ENCODE measurements around the gene MED12. TPM values are rescaled to one million over a fixed set of nuclear protein-coding genes. Genes with fewer than 3 reads are reported as not detected.
A peak's percentile ranks its signal among the peaks of the same experiment; 100 is the strongest.

MED12 gene
- 10 to 100 TPM; 45.9 to 62.2 TPM for total RNA-seq

GRCh38 chrX:71118032-71118984, at the start of gene MED12:
TSS of gene MED12 (plus strand) at chrX:71118596. CDS start at chrX:71118755, 159 bp downstream.
- no peaks in the 10 kb centered on the region for H3K27me3 Mint-ChIP-seq
- peaks cover 30% of the 10 kb centered on the region for H3K4me1 Mint-ChIP-seq
- peak; percentile 89 for DNase-seq
- peaks cover 21% of the 10 kb centered on the region for H3K36me3 Mint-ChIP-seq
- peak within 1 kb of the TSS; percentile 76 for H3K4me3 Mint-ChIP-seq
- peak; percentile 97 for ATAC-seq
- peak within 1 kb of the TSS; percentile 85 for H3K27ac Mint-ChIP-seq
- no peaks in the 10 kb centered on the region for H3K9me3 Mint-ChIP-seq (ENCODE audit: low read depth)
- CTCF ChIA-PET, result interaction anchor here (1.1 to 2.0 kb wide), 6 partner anchors 10 to 148 kb away, joined by 3 to 5 read pairs (median 4); no protein-coding TSS in a partner anchor

- no peak for ATAC-seq
- no peak overlapping the region for H3K27ac Mint-ChIP-seq
- no peak overlapping the region for H3K4me3 Mint-ChIP-seq
- CTCF ChIA-PET, result no interaction called here
- H3K27me3 Mint-ChIP-seq, result peaks cover 14% of the 10 kb centered on the region
- H3K9me3 Mint-ChIP-seq (ENCODE audit: low read depth), result no peaks in the 10 kb centered on the region
- peaks cover 17% of the 10 kb centered on the region for H3K4me1 Mint-ChIP-seq
- no peak for DNase-seq
- H3K36me3 Mint-ChIP-seq, result no peaks in the 10 kb centered on the region
Measured at GRCh38 chrX:71070531-71070930, 47.9 kb upstream of the MED12 start.

- H3K4me3 Mint-ChIP-seq, result no peak overlapping the region
- DNase-seq, result no peak
- CTCF ChIA-PET, result no interaction called here
- no peak for ATAC-seq
- no peaks in the 10 kb centered on the region for H3K36me3 Mint-ChIP-seq
- H3K27me3 Mint-ChIP-seq, result peaks cover 3% of the 10 kb centered on the region
- no peaks in the 10 kb centered on the region for H3K9me3 Mint-ChIP-seq (ENCODE audit: low read depth)
- no peak overlapping the region for H3K27ac Mint-ChIP-seq
- H3K4me1 Mint-ChIP-seq, result peaks cover 3% of the 10 kb centered on the region
Measured at GRCh38 chrX:71081330-71082123, 36.9 kb upstream of the MED12 start.

GRCh38 chrX:71082124-71082647, 36.2 kb upstream of the MED12 start:
- no peaks in the 10 kb centered on the region for H3K36me3 Mint-ChIP-seq
- DNase-seq (no peak), ATAC-seq (no peak)
- peaks cover 3% of the 10 kb centered on the region for H3K4me1 Mint-ChIP-seq
- no peaks in the 10 kb centered on the region for H3K9me3 Mint-ChIP-seq (ENCODE audit: low read depth)
- no peak overlapping the region for H3K4me3 Mint-ChIP-seq
- CTCF ChIA-PET, result no interaction called here
- H3K27me3 Mint-ChIP-seq, result no peaks in the 10 kb centered on the region
- no peak overlapping the region for H3K27ac Mint-ChIP-seq

- Mint-ChIP-seq H3K4me1 (peaks cover 3% of the 10 kb centered on the region), H3K9me3 (ENCODE audit: low read depth) (no peaks in the 10 kb centered on the region), H3K4me3 (no peak overlapping the region), H3K36me3 (no peaks in the 10 kb centered on the region), H3K27me3 (no peaks in the 10 kb centered on the region), H3K27ac (no peak overlapping the region)
- no peak for DNase-seq
- CTCF ChIA-PET, result no interaction called here
- no peak for ATAC-seq
Measured at GRCh38 chrX:71082822-71083221, 35.6 kb upstream of the MED12 start.

GRCh38 chrX:71085900-71086299, 32.5 kb upstream of the MED12 start:
- no peaks in the 10 kb centered on the region for H3K9me3 Mint-ChIP-seq (ENCODE audit: low read depth)
- H3K27me3 Mint-ChIP-seq, result no peaks in the 10 kb centered on the region
- peaks cover 3% of the 10 kb centered on the region for H3K4me1 Mint-ChIP-seq
- CTCF ChIA-PET, result no interaction called here
- DNase-seq (no peak), ATAC-seq (no peak)
- no peak overlapping the region for H3K4me3 Mint-ChIP-seq
- H3K36me3 Mint-ChIP-seq, result no peaks in the 10 kb centered on the region
- H3K27ac Mint-ChIP-seq, result no peak overlapping the region

GRCh38 chrX:71091263-71091662, 27.1 kb upstream of the MED12 start:
- ATAC-seq, result no peak
- DNase-seq, result no peak
- no peak overlapping the region for H3K4me3 Mint-ChIP-seq
- no peaks in the 10 kb centered on the region for H3K9me3 Mint-ChIP-seq (ENCODE audit: low read depth)
- peaks cover 12% of the 10 kb centered on the region for H3K4me1 Mint-ChIP-seq
- no peaks in the 10 kb centered on the region for H3K27me3 Mint-ChIP-seq
- CTCF ChIA-PET, result no interaction called here
- no peaks in the 10 kb centered on the region for H3K36me3 Mint-ChIP-seq
- no peak overlapping the region for H3K27ac Mint-ChIP-seq

GRCh38 chrX:71095033-71095432, 23.4 kb upstream of the MED12 start:
- peak overlapping the region; percentile 81 for H3K27ac Mint-ChIP-seq
- ATAC-seq (no peak), DNase-seq (no peak)
- H3K9me3 Mint-ChIP-seq (ENCODE audit: low read depth), result no peaks in the 10 kb centered on the region
- H3K27me3 Mint-ChIP-seq, result no peaks in the 10 kb centered on the region
- H3K4me1 Mint-ChIP-seq, result peaks cover 29% of the 10 kb centered on the region
- CTCF ChIA-PET, result interaction anchor here (0.6 kb wide), 1 partner anchor 34 kb away, joined by 3 read pairs; no protein-coding TSS in a partner anchor
- H3K4me3 Mint-ChIP-seq, result peak overlapping the region; percentile 84
- no peaks in the 10 kb centered on the region for H3K36me3 Mint-ChIP-seq

GRCh38 chrX:71095555-71095980, 22.8 kb upstream of the MED12 start, which contains the start of gene FOXO4:
TSS of gene FOXO4 (plus strand) at chrX:71095851. CDS start at chrX:71096529, 678 bp downstream.
- no peaks in the 10 kb centered on the region for H3K9me3 Mint-ChIP-seq (ENCODE audit: low read depth)
- peak within 1 kb of the TSS; percentile 84 for H3K4me3 Mint-ChIP-seq
- peak; percentile 92 for ATAC-seq
- peaks cover 31% of the 10 kb centered on the region for H3K4me1 Mint-ChIP-seq
- CTCF ChIA-PET, result interaction anchor here (0.6 to 1.7 kb wide), 4 partner anchors 33 to 82 kb away, joined by 3 to 7 read pairs (median 4); no protein-coding TSS in a partner anchor
- DNase-seq, result peak; percentile 94
- H3K27me3 Mint-ChIP-seq, result no peaks in the 10 kb centered on the region
- H3K36me3 Mint-ChIP-seq, result no peaks in the 10 kb centered on the region
- peak within 1 kb of the TSS; percentile 81 for H3K27ac Mint-ChIP-seq

GRCh38 chrX:71095981-71096759, 22.2 kb upstream of the MED12 start:
- ATAC-seq, result peak; percentile 54
- CTCF ChIA-PET, result interaction anchor here (0.8 to 1.7 kb wide), 4 partner anchors 22 to 81 kb away, joined by 3 to 7 read pairs (median 4); partner anchors contain the start of gene MED12

GRCh38 chrX:71096760-71097032, 21.7 kb upstream of the MED12 start:
- no peak for DNase-seq
- no peaks in the 10 kb centered on the region for H3K9me3 Mint-ChIP-seq (ENCODE audit: low read depth)
- H3K36me3 Mint-ChIP-seq, result no peaks in the 10 kb centered on the region
- peak overlapping the region; percentile 84 for H3K4me3 Mint-ChIP-seq
- no peak overlapping the region for H3K27ac Mint-ChIP-seq
- H3K27me3 Mint-ChIP-seq, result no peaks in the 10 kb centered on the region
- H3K4me1 Mint-ChIP-seq, result peaks cover 37% of the 10 kb centered on the region
- ATAC-seq, result no peak
- CTCF ChIA-PET, result interaction anchor here (0.8 to 1.7 kb wide), 4 partner anchors 22 to 35 kb away, joined by 3 to 7 read pairs (median 4); partner anchors contain the start of gene MED12

More at GRCh38 chrX:71095981-71096759, 22.2 kb upstream of the MED12 start:
- Mint-ChIP-seq H3K4me3 (peak overlapping the region; percentile 84), H3K4me1 (peaks cover 33% of the 10 kb centered on the region), H3K27me3 (no peaks in the 10 kb centered on the region), H3K9me3 (ENCODE audit: low read depth) (no peaks in the 10 kb centered on the region), H3K27ac (peak overlapping the region; percentile 64), H3K36me3 (no peaks in the 10 kb centered on the region)
- no peak for DNase-seq

- Mint-ChIP-seq H3K36me3 (no peaks in the 10 kb centered on the region), H3K27me3 (no peaks in the 10 kb centered on the region), H3K4me3 (no peak overlapping the region), H3K27ac (peak overlapping the region; percentile 15), H3K4me1 (peaks cover 47% of the 10 kb centered on the region), H3K9me3 (ENCODE audit: low read depth) (no peaks in the 10 kb centered on the region)
- CTCF ChIA-PET, result interaction anchor here (0.9 to 1.0 kb wide), 4 partner anchors 14 to 80 kb away, joined by 3 to 6 read pairs (median 4); partner anchors contain the start of gene IL2RG
- peak; percentile 80 for DNase-seq
- ATAC-seq, result peak; percentile 41
Measured at GRCh38 chrX:71098302-71098701, 20.1 kb upstream of the MED12 start.
